ENCODE data around the gene KCNIP4. TPM values are rescaled to one million over a fixed set of nuclear protein-coding genes. Genes with fewer than 3 reads are reported as not detected.

Gene KCNIP4
- total and polyA plus RNA-seq, 2 experiments from 2014 or later = 0.14 to 0.63 TPM

DNA sequence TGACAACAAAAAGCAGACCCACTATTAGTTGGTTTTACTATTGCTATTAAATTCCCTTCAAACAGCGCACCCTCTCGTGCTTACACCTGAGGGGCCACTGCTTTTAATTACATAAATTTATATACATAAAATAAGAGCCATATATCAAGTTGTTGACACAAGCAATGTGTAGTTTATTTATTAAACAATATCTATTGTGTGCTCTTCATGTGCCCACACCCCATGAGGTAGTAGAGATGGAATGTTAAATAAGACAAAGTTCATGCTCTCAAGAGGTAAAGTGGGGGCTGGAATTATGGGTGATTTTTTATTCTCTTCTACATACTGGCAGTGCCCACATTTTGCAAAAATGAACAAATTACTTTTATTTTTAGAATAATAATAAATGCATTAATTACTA, 47.3 kb downstream of the KCNIP4 start:
- 0 out of 3 replicates have a peak, but pooled peaks cover 3% of the 10 kb centered on the region for H3K4me1 Mint-ChIP-seq
- Histone ChIP-seq H2AFZ (no peak overlapping the region), H3K36me3 (ENCODE audit: insufficient read depth) (no peaks in the 10 kb centered on the region), H3K79me2 (replicated peaks; ENCODE audit: insufficient read depth) (no peaks in the 10 kb centered on the region), H3K9me2 (ENCODE audit: insufficient read depth) (no peaks in the 10 kb centered on the region; the same call in 1 of the 2 replicates), H3K27me3 (ENCODE audit: insufficient read depth) (no peaks in the 10 kb centered on the region), H3K27ac (ENCODE audit: low read depth) (no peak overlapping the region), H3K4me3 (no peak overlapping the region), H3K4me2 (no peak overlapping the region), H3K4me1 (ENCODE audit: insufficient read depth) (no peaks in the 10 kb centered on the region), H3F3A (replicated peaks; ENCODE audit: low read depth) (no peaks in the 10 kb centered on the region), H4K20me1 (replicated peaks; ENCODE audit: insufficient read depth) (no peaks in the 10 kb centered on the region)
- peaks cover 4% of the 10 kb centered on the region; the same call in 1 of the 3 replicates for H3K9me3 Mint-ChIP-seq
- no peak for DNase-seq (ENCODE audit: low spot score)
- H3K27ac Mint-ChIP-seq = no peak overlapping the region
- no peaks in the 10 kb centered on the region for H3K27me3 Mint-ChIP-seq (ENCODE audit: insufficient read depth, low read depth, poor library complexity)
- H3K36me3 Mint-ChIP-seq (ENCODE audit: low read depth) = no peaks in the 10 kb centered on the region
- H3K4me3 Mint-ChIP-seq = no peak overlapping the region
- TF ChIP-seq STAT1 (IDR thresholded peaks at IDR 0.05; ENCODE audit: unreplicated experiment) (no peak), ZNF462 (CRISPR knock-in tag; IDR thresholded peaks at IDR 0.05) (no peak), NANOG (IDR thresholded peaks at IDR 0.05; ENCODE audit: borderline replicate concordance) (no peak)
- no peak for ATAC-seq

GRCh38 chr4:21900211-21900610, 48.4 kb downstream of the KCNIP4 start:
- Histone ChIP-seq H3K9me2 (ENCODE audit: insufficient read depth) (no peaks in the 10 kb centered on the region; the same call in 1 of the 2 replicates), H3K27ac (ENCODE audit: low read depth) (no peak overlapping the region), H3K4me2 (no peak overlapping the region), H3K4me1 (ENCODE audit: insufficient read depth) (no peaks in the 10 kb centered on the region), H3K4me3 (no peak overlapping the region), H3F3A (replicated peaks; ENCODE audit: low read depth) (no peaks in the 10 kb centered on the region), H3K79me2 (replicated peaks; ENCODE audit: insufficient read depth) (no peaks in the 10 kb centered on the region), H3K36me3 (ENCODE audit: insufficient read depth) (no peaks in the 10 kb centered on the region), H4K20me1 (replicated peaks; ENCODE audit: insufficient read depth) (no peaks in the 10 kb centered on the region), H2AFZ (no peak overlapping the region), H3K27me3 (ENCODE audit: insufficient read depth) (no peaks in the 10 kb centered on the region)
- no peak overlapping the region for H3K4me3 Mint-ChIP-seq
- peaks cover 4% of the 10 kb centered on the region; the same call in 1 of the 3 replicates for H3K9me3 Mint-ChIP-seq
- no peaks in the 10 kb centered on the region for H3K36me3 Mint-ChIP-seq (ENCODE audit: low read depth)
- 0 out of 3 replicates have a peak, but pooled peaks cover 3% of the 10 kb centered on the region for H3K4me1 Mint-ChIP-seq
- no peak overlapping the region for H3K27ac Mint-ChIP-seq
- ATAC-seq (no peak), DNase-seq (ENCODE audit: low spot score) (no peak)
- no peaks in the 10 kb centered on the region for H3K27me3 Mint-ChIP-seq (ENCODE audit: insufficient read depth, low read depth, poor library complexity)
- TF ChIP-seq CREB1 (CRISPR knock-in tag; IDR thresholded peaks at IDR 0.05; ENCODE audit: low read depth) (no peak), STAT1 (IDR thresholded peaks at IDR 0.05; ENCODE audit: unreplicated experiment) (no peak), JUNB (IDR thresholded peaks at IDR 0.05; ENCODE audit: unreplicated experiment) (no peak), ZNF462 (CRISPR knock-in tag; IDR thresholded peaks at IDR 0.05) (no peak)
